Heart left ventricle (tissue), 16 donors: ENCODE results near the gene TNFRSF18. TPM values are rescaled to one million over a fixed set of nuclear protein-coding genes. Genes with fewer than 3 reads are reported as not detected.

ENCODE experiments used
- ATAC-seq, 4 donors: fragments of 200-7000 bp; cut with Tn5 transposase; one replicate each; pipeline ENCODE4 v1.9.1; 2020 to 2022; ENCODE audit warnings: moderate library complexity in 4 of 4, mild to moderate bottlenecking in 3 of 4, moderate number of reproducible peaks in 1 of 4
- DNase-seq, 5 donors: peaks; one replicate each; pipeline ENCODE4 v3.0.0-alpha.2; 2020
- H3K27ac ChIP-seq, 12 donors: fragments of 200-600 bp; sonication (generic) in 4 of 12; one replicate each; pipeline versions ENCODE4 v1.5.0 to v1.8.0; 2016 to 2022; ENCODE audit warnings: mild to moderate bottlenecking in 2 of 12
- H3K27me3 ChIP-seq, 9 donors: fragments of 200-600 bp; sonication (generic) in 2 of 9; one replicate each; pipeline versions ENCODE4 v1.5.1 to v1.8.0; 2016 to 2022; ENCODE audit warnings: mild to moderate bottlenecking in 3 of 9
- H3K36me3 ChIP-seq, 9 donors: fragments of 200-600 bp; sonication (generic) in 2 of 9; one replicate each; pipeline versions ENCODE4 v1.5.0 to v1.8.0; 2018 to 2022; ENCODE audit warnings: mild to moderate bottlenecking in 2 of 9
- H3K4me1 ChIP-seq, 12 donors: fragments of 200-600 bp; sonication (generic) in 4 of 12; one replicate each; pipeline versions ENCODE4 v1.5.0 to v1.8.0; 2016 to 2022; ENCODE audit warnings: mild to moderate bottlenecking in 3 of 12
- H3K4me3 ChIP-seq, 12 donors: fragments of 200-600 bp; sonication (generic) in 4 of 12; one replicate each; pipeline versions ENCODE4 v1.5.0 to v1.8.0; 2017 to 2022; ENCODE audit warnings: mild to moderate bottlenecking in 9 of 12, moderate library complexity in 4 of 12
- H3K9me3 ChIP-seq, 12 donors: fragments of 200-600 bp; sonication (generic) in 4 of 12; one replicate each; pipeline versions ENCODE4 v1.5.0 to v1.8.0; 2016 to 2022; ENCODE audit warnings: mild to moderate bottlenecking in 1 of 12
- CTCF ChIP-seq, 12 donors: fragments of 200-600 bp; sonication (generic) in 4 of 12; IDR thresholded peaks; one replicate each; pipeline versions ENCODE4 v1.5.0 to v1.8.0; 2018 to 2022; ENCODE audit warnings: antibody characterized with exemption in 12 of 12, mild to moderate bottlenecking in 5 of 12
- POLR2A ChIP-seq, 2 donors: fragments of 450-650 bp; IDR thresholded peaks; one replicate each; pipeline ENCODE4 v1.6.1; 2017; ENCODE audit warnings: antibody characterized with exemption in 2 of 2, mild to moderate bottlenecking in 2 of 2, moderate library complexity in 2 of 2
- WGBS, 4 donors: extraction: QIAGEN DNeasy Blood & Tissue Kit in 2 of 4; methylation state at CpG; one replicate each; pipeline versions ENCODE4 v1.1.5 to v1.1.7; 2013 to 2018; 5-methylcytosine and 5-hydroxymethylcytosine counted together
- intact Hi-C, 10 donors: fragments of 100-400 bp; cut with DNase I; formaldehyde crosslinking; loops; one replicate each; pipeline versions ENCODE4 v1.11.1 to v1.14.2; 2022
- polyA plus RNA-seq, 2 donors: library from polyadenylated mRNA; stranded (reverse); fragments of 200-250 nt; gene quantifications; one replicate each; pipeline ENCODE4 v1.2.3, GENCODE V29; 2013
- total RNA-seq, 9 donors: library from RNA; depleted of rRNA in 2 of 9; stranded (reverse); fragments of >200 nt in 2 of 9; fragmentation: NEBNext Ultra II Directional in 3 of 9; extraction: Animal tissue kit (Norgen Biotek cat#: 25700) in 3 of 9; gene quantifications; one replicate each; pipeline versions ENCODE4 v1.1.0 to v1.2.4, GENCODE V29; 2016 to 2023
- donor health status: ischemic (EF 13 %, LVEDD 7.1; RV severe dilation, severe dysfunction).
- donor health status: healthy with polysubstance abuse.
- donor health status: DM: no; HTN: yes; CAD: no.
- donor health status: DM: no; HTN: no; CAD: no.
- donor health status: ischemic (EF 25% LVEDD 6.9; RV normal size, moderate dysfunction).
- donor health status: ischemic (EF 25% LVEDD 5.7; RV mildly dilated, moderate dysfunction).
- donor health status: healthy.
- donor health status: DM: yes; HTN: yes; CAD: no.
- donor health status: ischemic (EF 35%, LVEDD 5.7; RV mildly dilated, moderate dysfunction).
- donor health status: nonischemic (EF 11% LVEDD 7.7; RV severe dilation, severe dysfunction).
- donor health status: DM: yes; HTN: yes; CAD: no.
- donor health status: PGD.
- donor health status: ischemic (EF 29% LVEDD 5.4; RV normal size, mild dysfunction).
- donor health status: nonischemic (EF 23%, LVEDD 6.1; RV moderate dilation, normal function).

TNFRSF18 gene
- total and polyA plus RNA-seq, 11 donors: 0.24 to 0.93 (median 0.77) TPM; not detected in 8

- Histone ChIP-seq H3K9me3 (no peaks in the 10 kb centered on the region), H3K4me3 (no peak overlapping the region), H3K27ac (no peak overlapping the region), H3K36me3 (no peaks in the 10 kb centered on the region), H3K4me1 (peaks cover 3 to 15% (median 12%) of the 10 kb centered on the region in 12 donors), H3K27me3 (peaks cover 7 to 42% (median 30%) of the 10 kb centered on the region in 9 donors)
- 79 to 90% (median 89%) methylated on average over 12 to 23 of the region's 23 CpGs for WGBS, 4 donors
- intact Hi-C loops: loop anchor here in 1 of 10 donors (5.0 kb wide), 1 partner anchor 42 kb away; no protein-coding TSS in a partner anchor
- TF ChIP-seq CTCF (IDR thresholded peaks at IDR 0.05) (no peak), POLR2A (IDR thresholded peaks at IDR 0.05) (no peak)
- no peak for DNase-seq
- no peak for ATAC-seq
Observed at GRCh38 chr1:1160281-1160930, 46.0 kb downstream of the TNFRSF18 start.

- intact Hi-C loops: loop anchor here in 3 of 10 donors (1.0 to 5.0 kb wide), 3 partner anchors 39 to 73 kb away; no protein-coding TSS in a partner anchor
- Histone ChIP-seq H3K9me3 (no peaks in the 10 kb centered on the region), H3K27me3 (peaks cover 7 to 22% (median 15%) of the 10 kb centered on the region in 9 donors), H3K36me3 (no peaks in the 10 kb centered on the region), H3K27ac (peak overlapping the region; percentile 92 to 100 (median 97)), H3K4me3 (peak overlapping the region; percentile 27 to 87 (median 70)), H3K4me1 (peaks cover 3 to 15% (median 12%) of the 10 kb centered on the region in 12 donors)
- TF ChIP-seq CTCF (IDR thresholded peaks at IDR 0.05): no peak
- TF ChIP-seq POLR2A (IDR thresholded peaks at IDR 0.05): no peak
- peak; percentile 56 to 77 (median 65) for DNase-seq
- peak; percentile 15 to 67 (median 52) for ATAC-seq
- 14 to 16% (median 15%) methylated on average over 7 to 46 of the region's 46 CpGs for WGBS, 4 donors
Observed at GRCh38 chr1:1157914-1158710, 48.3 kb downstream of the TNFRSF18 start.

DNA sequence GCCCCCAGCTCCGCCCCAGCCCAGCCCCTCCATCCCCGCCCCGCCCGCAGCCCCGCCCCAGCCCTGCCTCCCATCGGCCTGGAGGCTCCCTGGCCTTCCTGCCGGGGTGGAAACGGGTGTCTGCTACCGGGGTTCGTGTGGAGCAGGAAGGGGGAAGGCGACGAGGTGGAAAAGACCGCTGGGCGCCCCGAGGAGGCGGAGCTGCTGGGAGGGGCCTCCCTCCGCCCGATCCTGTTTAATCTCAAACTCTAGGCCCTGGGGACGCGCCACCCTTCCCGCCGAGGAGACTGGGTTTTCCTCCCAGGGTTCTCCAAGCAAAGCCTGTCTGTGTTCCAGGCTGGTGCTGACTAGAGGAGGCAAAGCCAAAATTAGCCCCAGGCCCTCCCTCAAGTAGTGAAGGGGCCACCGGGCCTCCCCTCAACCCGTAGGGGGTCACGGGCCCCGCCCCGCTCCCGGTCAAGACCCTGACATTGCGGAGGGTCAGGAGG is 48.9 kb downstream of the TNFRSF18 start:
- peaks cover 3 to 15% (median 12%) of the 10 kb centered on the region in 12 donors for H3K4me1 ChIP-seq
- ATAC-seq (peak; percentile 86 to 96 (median 92)), DNase-seq (peak; percentile 91 to 94 (median 93))
- peak overlapping the region; percentile 27 to 87 (median 70) for H3K4me3 ChIP-seq
- H3K27ac ChIP-seq: peak overlapping the region; percentile 92 to 100 (median 97)
- intact Hi-C loops: loop anchor here in 2 of 10 donors (1.0 to 5.0 kb wide), 2 partner anchors 40 to 74 kb away; no protein-coding TSS in a partner anchor
- peaks cover under 1 to 15% (median 9%) of the 10 kb centered on the region in 9 donors for H3K27me3 ChIP-seq
- no peaks in the 10 kb centered on the region for H3K9me3 ChIP-seq
- no peak for TF ChIP-seq CTCF (IDR thresholded peaks at IDR 0.05)
- peak in 1 of 2 donors; percentile 75 for TF ChIP-seq POLR2A (IDR thresholded peaks at IDR 0.05)
- 0 to 1% (median 1%) methylated on average over 6 to 29 of the region's 29 CpGs for WGBS, 4 donors
- H3K36me3 ChIP-seq: no peaks in the 10 kb centered on the region
